GM18502 (cell line): Measurements from ENCODE around the gene ZNF710.

Experiments used
- ATAC-seq: cut with Tn5 transposase; IDR thresholded peaks from one replicate; pipeline ENCODE4 v1.9.1; 2021; ENCODE audit warnings: mild to moderate bottlenecking; ENCODE audit not compliant: unreplicated experiment, poor library complexity

Gene ZNF710

DNA sequence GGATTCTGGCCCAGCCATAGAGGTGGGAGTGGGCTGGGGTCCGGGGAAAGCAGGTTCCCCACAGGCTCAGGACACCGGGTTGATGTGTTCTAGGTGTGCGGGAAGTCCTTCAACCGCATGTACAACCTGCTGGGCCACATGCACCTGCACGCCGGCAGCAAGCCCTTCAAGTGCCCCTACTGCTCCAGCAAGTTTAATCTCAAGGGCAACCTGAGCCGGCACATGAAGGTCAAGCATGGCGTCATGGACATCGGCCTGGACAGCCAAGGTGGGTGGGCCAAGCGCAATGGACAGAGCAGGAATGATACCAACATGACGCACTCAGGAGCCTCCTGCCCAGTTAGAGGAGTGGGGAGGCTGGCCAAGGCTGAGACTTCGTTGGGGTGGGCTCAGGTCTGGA lies 72.9 kb downstream of the ZNF710 start:
- ATAC-seq = no peak

DNA sequence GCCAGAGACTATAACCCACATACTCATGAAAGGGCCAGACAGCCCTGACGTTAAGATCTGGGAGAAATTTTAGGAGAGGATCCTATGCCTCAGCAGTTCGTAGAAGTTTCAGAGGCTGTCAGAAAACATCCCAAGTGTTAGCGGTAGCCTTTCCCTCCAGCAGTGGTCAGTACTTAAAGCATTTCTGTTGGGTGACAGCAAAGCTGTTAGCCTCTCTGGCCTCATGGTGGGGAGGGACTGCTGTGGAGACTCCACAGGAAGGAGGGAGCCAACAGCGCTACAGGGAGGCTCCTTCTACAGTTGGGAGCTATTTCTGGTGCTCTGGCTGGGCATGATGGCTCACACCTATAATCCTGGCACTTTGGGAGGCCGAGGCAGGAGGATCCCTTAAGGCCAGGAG lies 73.8 kb downstream of the ZNF710 start:
- ATAC-seq = no peak

DNA sequence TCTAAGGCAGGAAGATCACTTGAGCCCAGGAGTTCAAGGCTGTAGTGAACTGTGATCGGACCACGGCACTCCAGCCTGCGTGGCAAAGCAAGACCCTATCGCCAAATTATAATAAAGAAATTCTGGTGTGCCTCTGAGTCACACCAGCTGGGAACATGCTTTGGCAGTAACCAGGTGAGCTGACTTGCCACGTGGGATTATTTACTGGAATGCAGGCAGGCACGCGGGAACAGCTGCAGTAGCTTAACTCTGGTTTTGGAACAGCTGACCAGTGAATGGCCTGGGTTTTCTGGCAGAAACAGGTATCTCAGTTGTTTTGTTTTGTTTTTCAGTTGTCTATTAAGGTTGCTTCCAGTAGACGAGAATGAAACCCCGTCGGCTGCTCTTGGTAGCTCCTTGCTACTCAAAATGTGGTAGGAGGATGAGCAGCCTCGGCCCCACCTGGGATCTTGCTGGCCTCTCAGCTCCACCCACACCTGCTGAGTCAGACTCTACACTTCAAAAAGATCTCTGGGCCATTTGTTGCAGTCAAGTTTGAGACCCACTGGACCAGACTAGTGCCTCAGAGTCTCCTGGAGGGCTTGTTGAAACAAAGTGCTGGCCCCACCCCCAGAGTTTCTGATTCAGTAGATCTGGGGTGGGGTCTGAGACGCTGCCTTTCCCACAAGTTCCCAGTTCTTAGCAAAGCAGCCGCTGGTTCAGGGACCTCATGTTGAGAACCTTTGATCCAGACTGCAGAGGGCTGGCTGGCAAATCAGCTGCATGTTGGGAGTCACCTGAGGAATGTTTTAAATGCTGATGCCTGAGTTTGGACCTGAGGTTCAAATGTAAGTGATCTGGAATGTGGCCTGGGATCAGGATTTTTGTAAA lies 74.5 kb downstream of the ZNF710 start:
- ATAC-seq = no peak

DNA sequence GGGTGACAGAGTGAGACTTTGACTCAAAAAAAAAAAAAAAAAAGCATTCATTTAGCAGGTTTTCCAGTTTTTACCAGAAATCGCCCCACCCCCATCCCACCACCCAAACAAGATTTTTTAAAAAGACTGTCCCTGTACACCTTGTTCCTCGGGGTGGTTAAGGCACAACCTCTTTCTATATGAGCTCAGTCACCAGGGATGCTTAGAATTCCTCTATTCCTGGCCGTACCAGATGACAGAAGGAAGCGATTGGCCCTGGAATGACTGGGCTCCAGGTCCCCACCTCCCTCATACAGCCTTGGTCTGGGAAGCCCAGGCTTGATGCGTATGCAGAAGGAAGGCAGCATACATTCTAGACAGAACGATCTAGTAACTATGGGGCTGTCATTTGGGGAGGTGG lies 75.6 kb downstream of the ZNF710 start:
- no peak for ATAC-seq

DNA sequence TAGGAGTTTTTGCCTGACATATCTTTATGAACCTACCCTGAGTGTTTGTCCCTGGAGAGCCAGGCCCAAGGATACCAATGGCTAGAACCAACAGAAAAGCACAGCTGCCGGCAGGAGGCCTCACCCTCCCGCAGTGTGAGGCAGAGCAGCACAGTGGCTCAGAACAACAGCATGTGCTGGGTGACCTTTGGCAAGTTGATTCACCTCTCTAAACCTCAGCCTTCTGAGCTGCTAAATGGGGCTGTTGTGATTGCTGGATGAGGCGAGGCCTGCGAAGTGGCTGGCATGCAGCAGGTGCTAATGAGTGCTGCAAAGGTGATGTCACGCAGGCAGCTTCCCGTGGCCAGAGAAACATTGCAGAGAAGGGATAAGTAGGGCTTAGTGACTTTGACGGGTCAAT lies 77.8 kb downstream of the ZNF710 start:
- no peak for ATAC-seq

DNA sequence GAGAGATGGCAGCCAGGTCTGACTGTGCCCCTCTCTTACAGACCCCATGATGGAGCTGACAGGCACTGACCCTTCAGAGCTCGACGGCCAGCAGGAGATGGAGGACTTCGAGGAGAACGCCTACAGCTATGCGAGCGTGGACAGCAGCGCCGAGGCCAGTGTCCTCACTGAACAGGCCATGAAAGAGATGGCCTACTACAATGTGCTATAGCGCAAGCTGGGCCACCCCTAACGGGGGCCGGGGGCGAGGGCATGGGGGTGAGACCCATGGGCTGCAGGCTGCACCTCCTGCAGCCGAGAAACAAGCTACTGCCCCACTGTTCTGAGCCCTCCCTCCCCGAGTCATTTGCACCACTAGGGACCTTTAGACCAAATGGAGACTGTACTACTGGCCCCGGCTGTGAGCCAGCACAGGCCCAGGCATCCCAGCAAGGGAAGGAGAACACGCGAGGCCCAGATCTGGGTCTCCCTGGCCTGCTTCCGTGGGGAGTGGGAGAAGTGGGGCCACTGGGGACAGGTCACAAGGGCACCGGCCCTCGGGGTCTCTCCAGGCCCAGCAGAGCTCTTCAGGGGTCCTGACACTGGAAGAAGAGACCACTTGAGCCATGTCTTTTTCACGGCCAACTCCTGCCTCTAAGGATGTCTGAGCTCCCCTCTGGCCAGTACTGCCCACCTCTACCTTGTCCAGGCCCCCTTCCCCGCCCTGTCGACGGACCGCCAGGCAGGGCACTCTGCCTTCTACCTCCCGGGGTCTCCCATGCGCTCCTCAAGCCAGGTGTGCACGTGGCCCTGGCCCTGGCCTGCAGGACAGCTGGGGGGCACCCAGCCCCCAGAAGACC lies 78.7 kb downstream of the ZNF710 start:
- ATAC-seq = no peak

DNA sequence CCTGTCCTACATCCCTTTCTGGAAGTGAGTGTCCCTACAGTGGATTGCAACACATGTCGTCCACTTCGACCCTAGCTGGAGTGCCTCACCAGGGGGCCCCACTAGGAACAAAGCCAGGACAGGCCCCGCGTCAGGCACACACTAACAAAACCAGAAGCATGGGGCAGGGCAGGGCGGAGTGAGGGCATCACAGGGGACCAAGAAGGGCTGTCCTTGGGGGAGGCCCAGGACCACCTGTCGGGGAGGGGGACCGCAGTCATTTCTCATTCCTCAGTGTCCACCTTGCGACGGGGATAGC lies 79.3 kb downstream of the ZNF710 start:
- no peak for ATAC-seq

DNA sequence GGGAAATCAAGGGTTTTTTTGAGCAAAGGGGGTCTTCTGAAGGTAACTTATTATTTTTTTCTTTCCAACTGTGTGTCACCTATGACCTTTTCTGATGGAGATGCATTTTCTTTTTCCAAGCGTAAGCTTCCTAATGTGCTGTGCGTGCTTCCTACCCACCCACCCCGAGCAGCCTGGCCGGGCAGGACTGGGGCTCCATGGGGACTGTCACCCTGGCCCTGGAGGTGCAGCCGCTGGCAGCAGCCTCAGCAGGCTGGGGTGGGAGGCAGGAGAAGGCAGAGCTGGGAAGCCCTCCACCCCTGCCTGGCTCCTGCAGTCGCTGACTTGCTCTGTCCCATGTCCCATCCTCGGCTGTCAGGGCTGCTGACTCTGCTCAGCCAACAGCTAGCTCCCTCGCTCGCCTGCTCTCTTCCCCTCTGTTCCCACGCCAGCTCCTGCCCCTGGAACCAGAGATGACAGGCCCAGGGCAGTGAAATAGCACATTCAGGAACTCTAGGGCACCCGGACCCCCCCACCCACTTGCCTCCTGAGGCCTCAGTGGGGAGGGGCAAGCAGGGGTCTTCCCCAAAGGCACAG lies 79.8 kb downstream of the ZNF710 start:
- ATAC-seq = no peak

DNA sequence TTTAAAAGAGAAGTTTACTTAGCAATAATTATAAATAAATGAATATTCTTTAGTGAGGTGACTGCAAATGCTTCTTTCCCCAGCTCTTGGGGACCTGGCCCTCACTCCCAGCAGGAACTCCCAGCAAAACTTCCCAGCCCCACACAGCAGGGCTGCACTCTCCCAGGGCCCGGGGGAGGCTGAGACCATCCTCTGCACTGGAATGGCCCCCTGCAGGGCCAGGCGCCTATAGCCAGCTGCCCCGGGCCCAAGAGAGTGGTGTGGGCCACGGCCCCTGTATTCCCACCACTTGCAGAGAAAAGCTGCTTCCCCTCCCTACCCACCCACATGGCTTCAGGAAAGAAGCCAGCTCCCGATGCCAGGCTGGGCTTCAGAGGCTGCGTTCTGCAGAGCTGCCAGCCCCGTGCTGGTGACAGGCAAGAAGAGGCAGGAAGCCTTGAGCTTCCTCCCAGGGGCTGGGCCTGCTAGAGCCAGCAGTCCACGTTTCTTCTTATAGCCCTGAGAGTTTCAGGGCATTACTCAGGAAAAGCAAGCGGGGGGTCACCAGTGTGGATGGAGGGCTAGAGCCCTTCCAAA lies 81.1 kb downstream of the ZNF710 start:
- no peak for ATAC-seq

DNA sequence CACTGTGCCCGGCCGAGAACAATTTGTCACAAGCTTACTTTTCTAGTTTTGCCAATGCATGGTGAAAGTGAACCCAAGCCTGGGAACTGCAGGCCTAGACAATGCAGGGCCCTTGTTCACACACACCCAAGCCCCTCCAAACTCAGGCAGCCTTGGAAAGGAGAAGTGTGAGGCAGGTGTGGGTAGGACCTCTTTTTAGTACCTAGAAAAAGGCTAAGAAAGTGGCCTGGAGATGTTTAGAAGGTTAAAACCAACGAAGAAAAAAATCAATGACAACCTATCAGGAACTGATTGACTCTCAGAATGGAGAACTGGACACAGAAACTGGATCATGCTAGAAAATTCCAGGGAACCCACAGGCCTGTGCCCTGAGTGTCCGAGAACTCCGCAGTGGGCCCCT lies 82.3 kb downstream of the ZNF710 start:
- no peak for ATAC-seq

DNA sequence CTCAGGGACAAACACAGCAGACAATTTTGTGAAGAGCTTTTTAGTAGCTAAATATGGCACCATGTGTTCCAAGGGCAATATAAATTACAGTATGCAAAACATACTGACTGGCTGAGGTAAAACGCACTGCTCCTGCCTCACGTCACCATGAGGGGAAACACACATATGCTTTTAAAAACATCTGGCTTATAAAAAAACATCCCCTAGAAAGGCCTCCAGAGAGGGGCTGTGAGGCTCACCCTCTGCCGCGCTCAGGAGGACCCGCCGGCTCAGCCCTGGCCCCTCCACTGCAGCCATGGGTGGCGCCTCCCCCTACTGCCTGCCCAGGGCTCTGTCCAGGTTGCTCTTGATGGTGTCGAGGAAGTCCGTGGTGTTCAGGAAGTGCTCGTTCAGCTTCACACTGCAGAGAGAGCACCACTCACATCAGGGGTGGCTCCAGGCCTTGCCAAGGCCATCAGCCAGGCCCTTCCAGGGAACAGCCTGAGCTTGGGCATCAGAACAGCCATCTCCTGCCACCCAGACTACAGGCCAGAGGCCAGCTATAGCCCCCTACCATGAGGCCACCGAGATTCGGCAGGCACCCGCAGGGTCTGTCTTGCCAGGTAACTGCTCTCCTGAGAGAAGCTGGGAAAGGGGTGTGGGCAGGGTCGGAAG lies 83.0 kb downstream of the ZNF710 start:
- ATAC-seq = no peak

DNA sequence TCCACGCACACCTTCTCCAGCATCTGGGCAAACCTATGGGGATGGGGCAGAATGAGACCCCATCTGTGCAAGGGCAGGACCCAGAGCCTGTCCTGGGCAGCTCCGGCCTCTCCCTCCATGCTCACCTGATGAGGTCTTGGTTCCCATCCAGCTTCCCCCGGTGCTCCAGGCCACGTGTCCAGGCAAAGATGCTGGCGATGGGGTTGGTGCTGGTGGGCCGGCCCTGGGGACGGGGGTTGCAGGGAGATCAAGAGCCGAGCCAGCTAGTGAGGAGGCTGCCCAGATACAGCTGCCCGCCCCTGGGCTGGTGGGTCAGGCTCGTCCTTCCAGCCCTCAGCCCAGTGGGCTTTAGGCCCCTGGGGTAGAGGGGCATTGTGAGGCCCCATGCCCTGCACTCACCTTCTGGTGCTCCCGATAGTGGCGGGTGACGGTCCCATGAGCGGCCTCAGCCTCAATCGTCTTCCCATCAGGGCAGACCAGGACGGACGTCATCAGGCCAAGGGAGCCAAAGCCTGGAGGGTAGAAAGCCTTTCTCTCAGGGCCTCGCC lies 83.8 kb downstream of the ZNF710 start:
- ATAC-seq = no peak

DNA sequence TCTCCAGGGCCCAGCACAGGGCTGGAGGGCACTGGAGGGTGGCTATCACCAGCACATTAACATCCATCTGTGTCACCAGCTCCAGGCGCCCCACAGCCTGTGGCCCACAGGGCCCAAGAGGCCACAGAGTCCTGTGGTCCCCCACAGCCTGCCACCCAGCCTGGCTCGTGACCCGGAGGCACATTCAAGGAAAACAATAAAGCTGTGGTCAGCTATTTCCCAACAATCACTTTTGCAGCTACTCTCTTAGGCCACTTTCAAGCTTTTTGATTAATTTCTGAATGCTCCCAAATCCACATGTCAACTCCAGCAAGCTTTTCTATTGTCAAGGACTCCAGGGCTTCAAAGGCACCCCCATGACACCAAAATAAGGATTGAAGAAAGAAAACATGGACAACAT lies 84.4 kb downstream of the ZNF710 start:
- no peak for ATAC-seq

DNA sequence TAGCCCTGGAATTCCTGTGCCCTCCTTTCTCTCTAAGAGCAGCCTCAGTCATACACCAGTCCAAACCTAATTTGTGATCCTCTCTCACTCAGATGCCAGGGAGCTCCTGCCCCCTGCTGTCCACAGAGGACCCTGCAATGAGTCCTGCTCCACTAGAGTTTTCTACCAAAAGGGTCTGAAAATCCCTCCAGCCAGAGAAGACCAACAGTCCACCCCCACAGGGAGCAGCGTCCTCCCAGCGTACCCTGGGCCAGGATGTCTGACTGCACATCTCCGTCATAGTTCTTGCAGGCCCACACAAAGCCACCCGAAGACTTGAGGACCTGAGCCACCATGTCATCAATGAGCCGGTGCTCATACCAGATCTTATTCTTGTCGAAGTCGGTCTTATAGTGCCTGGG lies 85.7 kb downstream of the ZNF710 start:
- ATAC-seq = no peak

DNA sequence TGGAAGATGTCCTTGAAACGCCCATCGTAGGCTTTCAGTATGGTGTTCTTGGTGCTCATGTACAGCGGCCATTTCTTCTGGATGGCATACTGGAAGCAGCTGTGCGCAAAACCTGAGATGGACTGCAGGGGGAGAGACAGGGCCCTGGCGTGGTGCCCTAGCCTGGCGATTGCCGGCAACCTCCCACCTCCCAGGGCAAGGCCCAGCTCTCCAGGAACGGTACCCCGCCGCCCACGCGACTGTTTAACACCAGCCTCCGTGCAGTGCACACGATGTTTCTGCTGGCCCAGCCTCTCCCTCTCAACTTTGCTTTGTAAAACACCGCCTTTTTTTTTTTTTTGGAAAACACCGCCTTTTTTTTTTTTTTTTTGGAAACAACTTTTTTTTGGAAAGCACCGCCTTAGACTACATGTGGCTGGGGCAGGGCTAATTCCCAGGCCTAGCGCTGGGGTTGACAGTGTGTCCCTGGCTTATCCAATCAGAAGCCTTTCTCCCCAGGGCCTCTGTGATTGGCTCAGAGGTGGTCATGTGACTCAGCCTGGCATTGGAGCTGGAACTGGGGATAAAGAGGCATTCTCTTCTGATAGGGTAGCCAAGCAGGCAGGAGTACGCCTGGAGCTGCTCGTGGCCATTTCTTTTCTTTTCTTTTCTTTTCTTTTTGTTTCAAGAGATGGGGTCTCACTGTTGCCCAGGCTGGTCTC lies 86.5 kb downstream of the ZNF710 start:
- ATAC-seq = no peak

DNA sequence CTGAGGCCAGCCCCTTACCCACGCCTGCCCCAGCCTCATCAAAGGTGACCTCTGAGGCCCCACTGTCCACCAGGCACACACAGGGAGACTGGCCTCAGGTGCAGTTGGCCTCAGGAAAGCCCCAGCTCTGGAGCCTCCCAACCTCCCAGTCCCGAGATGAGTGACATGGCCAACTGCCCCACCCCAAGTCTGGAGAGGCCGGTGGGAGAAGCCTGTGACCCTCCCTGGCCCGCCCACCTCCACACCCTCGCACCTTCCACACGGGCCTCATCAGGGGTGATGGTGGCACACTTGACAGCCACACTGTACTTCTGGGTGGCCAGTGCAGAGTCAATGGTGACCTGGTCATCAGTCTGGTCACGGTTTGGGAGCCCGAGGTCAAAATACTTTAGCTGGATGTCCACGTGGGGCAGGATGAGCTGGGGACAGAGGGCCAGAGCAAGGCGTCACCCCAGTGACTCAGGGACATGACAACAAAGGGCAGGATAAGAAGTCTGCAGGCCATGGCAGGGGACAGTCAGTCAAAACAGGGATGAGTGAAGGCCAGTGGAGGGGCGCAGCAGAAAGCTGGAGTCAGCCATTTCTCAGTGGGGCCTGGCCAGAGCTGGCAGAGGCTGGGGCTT lies 89.2 kb downstream of the ZNF710 start:
- ATAC-seq = no peak

DNA sequence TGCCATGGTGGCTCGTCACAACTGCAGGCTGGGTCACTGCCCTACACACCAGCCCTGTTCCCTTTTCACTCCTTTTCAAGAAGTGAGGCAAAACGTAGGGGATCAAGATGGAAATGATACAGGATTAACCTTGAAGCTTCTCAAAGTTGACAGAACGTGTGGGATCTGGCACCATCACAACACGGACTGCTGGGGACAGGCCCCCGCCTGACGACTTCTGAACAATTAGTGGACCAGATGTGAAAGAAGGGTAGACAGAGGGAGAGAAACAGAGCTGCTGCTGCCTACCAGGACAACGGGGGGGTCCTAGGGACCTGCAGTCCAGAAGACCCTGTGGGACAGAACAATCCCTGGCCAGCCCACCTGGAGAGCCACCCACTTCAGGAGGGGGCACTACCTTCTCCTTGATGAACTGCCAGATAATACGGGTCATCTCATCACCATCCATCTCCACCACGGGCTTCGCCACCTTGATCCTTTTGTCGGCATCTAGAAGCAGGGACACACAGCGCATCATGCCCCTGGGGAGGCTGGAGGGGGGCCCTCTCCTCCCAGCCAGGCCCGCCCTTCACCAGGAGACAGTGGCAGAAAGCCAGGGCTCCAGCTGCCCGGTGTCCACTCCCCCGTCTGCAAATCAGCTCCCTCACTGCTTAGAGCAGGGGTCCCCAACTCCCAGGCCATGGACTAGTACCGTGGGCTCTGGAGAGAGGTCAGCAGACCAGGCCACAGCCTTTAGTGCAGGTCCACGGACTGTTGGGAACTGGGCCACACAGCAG lies 90.2 kb downstream of the ZNF710 start:
- no peak for ATAC-seq

DNA sequence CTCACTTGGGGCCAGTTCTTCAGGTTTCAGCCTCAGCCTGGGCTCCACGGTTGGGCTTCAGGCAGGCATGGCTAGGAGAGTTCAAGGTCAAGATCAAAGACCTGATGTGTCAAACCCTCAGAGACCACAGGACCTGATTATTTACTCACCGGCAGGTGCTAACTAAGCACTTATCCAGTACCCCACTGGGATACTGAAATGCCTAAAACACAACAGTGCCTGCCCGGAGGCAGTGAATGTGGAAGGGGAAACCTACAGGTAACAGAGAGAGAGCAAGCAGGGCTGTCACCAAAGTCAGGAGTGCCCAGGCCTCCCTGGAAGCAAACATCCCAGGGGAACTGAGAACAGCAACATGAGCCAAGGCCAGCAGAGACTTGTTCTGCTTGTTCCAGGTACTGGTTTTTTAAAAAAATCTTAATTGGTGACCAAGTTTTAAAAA lies 94.4 kb downstream of the ZNF710 start:
- ATAC-seq = no peak
